Natural killer cell (primary cell): ENCODE measurements around the gene CHST11. TPM values are rescaled to one million over a fixed set of nuclear protein-coding genes. Genes with fewer than 3 reads are reported as not detected.

Experiments used
- ATAC-seq, 3 donors: fragments of 150-1000 bp in 2 of 3; fragments of 200-7000 bp in 1 of 3; cut with Tn5 transposase; 1 replicate in 1 of 3; 2 replicates in 2 of 3; pipeline ENCODE4 v1.10.0; 2021; ENCODE audit warnings: mild to moderate bottlenecking in 2 of 3, moderate library complexity in 2 of 3
- DNase-seq, 2 donors: peaks; one replicate each; pipeline versions ENCODE4 v3.0.0 to v3.0.0-alpha.2; 2013 to 2021; ENCODE audit warnings: mixed read lengths in 1 of 2
- H3K27ac ChIP-seq: one replicate; pipeline ENCODE4 v1.5.1; 2013; ENCODE audit warnings: mild to moderate bottlenecking, low read length
- H3K27me3 ChIP-seq: one replicate; pipeline ENCODE4 v1.6.1; 2013; ENCODE audit warnings: low read length; ENCODE audit not compliant: control insufficient read depth, insufficient read depth
- H3K36me3 ChIP-seq: one replicate; pipeline ENCODE4 v1.6.1; 2013; ENCODE audit warnings: low read length; ENCODE audit not compliant: control insufficient read depth, insufficient read depth
- H3K4me1 ChIP-seq: one replicate; pipeline ENCODE4 v1.6.1; 2013; ENCODE audit warnings: low read length; ENCODE audit not compliant: control insufficient read depth, insufficient read depth
- H3K4me3 ChIP-seq: one replicate; pipeline ENCODE4 v1.5.1; 2013; ENCODE audit warnings: low read length
- H3K9me3 ChIP-seq: one replicate; pipeline ENCODE4 v1.6.1; 2013; ENCODE audit warnings: low read length; ENCODE audit not compliant: control insufficient read depth, insufficient read depth
- H3K27ac Mint-ChIP-seq, 2 donors: one replicate each; pipeline ENCODE4 v1.8.0; 2022; ENCODE audit warnings: mild to moderate bottlenecking in 2 of 2, mixed read lengths in 2 of 2, moderate library complexity in 1 of 2
- H3K27me3 Mint-ChIP-seq, 2 donors: one replicate each; pipeline ENCODE4 v1.8.0; 2022; ENCODE audit warnings: low read depth in 2 of 2, mixed read lengths in 2 of 2
- H3K36me3 Mint-ChIP-seq: one replicate; pipeline ENCODE4 v1.8.0; 2022; ENCODE audit warnings: mixed read lengths
- H3K4me1 Mint-ChIP-seq, 2 donors: one replicate each; pipeline ENCODE4 v1.8.0; 2022; ENCODE audit warnings: mixed read lengths in 2 of 2
- H3K4me3 Mint-ChIP-seq: one replicate; pipeline ENCODE4 v1.8.0; 2022; ENCODE audit warnings: mild to moderate bottlenecking, moderate library complexity, mixed read lengths
- H3K9me3 Mint-ChIP-seq, 2 donors: one replicate each; pipeline ENCODE4 v1.8.0; 2022; ENCODE audit warnings: mixed read lengths in 2 of 2
- WGBS: methylation state at CpG from one replicate; pipeline ENCODE4 v1.1.7; 2013; ENCODE audit warnings: missing lambda C conversion rate; ENCODE audit not compliant: insufficient coverage; 5-methylcytosine and 5-hydroxymethylcytosine counted together
- intact Hi-C: fragments of 100-400 bp; cut with micrococcal nuclease; formaldehyde crosslinking; loops from one replicate; pipeline ENCODE4 v1.14.2; 2022
- total RNA-seq, 4 donors: library from RNA; stranded (reverse); fragments of 120-200 nt in 1 of 4; gene quantifications; one replicate each; pipeline versions ENCODE4 v1.2.3 to v1.2.4, GENCODE V29; 2013 to 2022
- TF ChIP-seq, protein P1 (sequence below): fragments of 200-600 bp; IDR thresholded peaks from one replicate; pipeline ENCODE4 v1.8.0; 2022; ENCODE audit warnings: antibody characterized with exemption

Gene CHST11
- total RNA-seq, 3 donors from 2014 or later (not counting 1 experiment from before 2014, with no cell fraction given): 85.3 to 118 (median 96.1) TPM

DNA sequence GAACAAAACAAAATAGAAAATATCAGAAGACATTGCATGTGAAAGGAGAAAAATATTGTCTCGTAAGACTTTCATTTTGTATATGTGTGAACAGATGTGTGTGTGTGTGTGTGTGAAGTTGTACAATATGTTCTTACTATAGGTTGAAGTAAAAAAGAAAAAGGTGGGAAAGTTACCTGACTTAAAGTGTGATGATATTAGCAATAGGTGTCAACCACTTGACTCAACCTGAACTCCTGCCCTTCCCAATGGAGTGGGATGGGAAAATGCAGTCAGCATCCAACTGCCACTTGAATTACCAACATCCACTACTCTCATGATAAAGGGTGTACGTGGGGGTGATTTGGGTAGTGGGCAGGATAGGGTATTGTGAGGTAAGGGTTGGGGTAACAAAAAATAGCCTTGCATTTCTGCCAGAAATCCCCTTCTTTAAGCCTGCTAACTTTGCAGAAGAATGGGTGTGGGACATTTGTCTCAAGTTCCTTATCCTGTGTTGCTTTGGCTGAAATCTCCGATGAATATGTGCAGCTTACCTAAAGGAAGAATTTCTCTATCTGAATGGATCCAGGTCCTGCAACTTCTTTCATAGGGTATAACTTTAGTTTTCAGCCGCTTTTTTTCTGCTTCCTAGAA, 181.6 kb downstream of the CHST11 start:
- Mint-ChIP-seq H3K9me3 (no peaks in the 10 kb centered on the region), H3K4me3 (no peak overlapping the region), H3K4me1 (peaks cover 64 to 75% of the 10 kb centered on the region in 2 donors), H3K36me3 (no peaks in the 10 kb centered on the region), H3K27me3 (no peaks in the 10 kb centered on the region), H3K27ac (peak overlapping the region; percentile 19 to 42)
- Histone ChIP-seq H3K4me1 (peaks cover 17% of the 10 kb centered on the region), H3K36me3 (no peaks in the 10 kb centered on the region), H3K4me3 (no peak overlapping the region), H3K9me3 (no peaks in the 10 kb centered on the region), H3K27ac (no peak overlapping the region), H3K27me3 (no peaks in the 10 kb centered on the region)
- intact Hi-C loops: no loop called here
- TF ChIP-seq, protein P1, sequence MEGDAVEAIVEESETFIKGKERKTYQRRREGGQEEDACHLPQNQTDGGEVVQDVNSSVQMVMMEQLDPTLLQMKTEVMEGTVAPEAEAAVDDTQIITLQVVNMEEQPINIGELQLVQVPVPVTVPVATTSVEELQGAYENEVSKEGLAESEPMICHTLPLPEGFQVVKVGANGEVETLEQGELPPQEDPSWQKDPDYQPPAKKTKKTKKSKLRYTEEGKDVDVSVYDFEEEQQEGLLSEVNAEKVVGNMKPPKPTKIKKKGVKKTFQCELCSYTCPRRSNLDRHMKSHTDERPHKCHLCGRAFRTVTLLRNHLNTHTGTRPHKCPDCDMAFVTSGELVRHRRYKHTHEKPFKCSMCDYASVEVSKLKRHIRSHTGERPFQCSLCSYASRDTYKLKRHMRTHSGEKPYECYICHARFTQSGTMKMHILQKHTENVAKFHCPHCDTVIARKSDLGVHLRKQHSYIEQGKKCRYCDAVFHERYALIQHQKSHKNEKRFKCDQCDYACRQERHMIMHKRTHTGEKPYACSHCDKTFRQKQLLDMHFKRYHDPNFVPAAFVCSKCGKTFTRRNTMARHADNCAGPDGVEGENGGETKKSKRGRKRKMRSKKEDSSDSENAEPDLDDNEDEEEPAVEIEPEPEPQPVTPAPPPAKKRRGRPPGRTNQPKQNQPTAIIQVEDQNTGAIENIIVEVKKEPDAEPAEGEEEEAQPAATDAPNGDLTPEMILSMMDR: no peak
- DNase-seq: no peak
- no peak for ATAC-seq
- WGBS: 85% methylated on average over 4 of the region's 4 CpGs

DNA sequence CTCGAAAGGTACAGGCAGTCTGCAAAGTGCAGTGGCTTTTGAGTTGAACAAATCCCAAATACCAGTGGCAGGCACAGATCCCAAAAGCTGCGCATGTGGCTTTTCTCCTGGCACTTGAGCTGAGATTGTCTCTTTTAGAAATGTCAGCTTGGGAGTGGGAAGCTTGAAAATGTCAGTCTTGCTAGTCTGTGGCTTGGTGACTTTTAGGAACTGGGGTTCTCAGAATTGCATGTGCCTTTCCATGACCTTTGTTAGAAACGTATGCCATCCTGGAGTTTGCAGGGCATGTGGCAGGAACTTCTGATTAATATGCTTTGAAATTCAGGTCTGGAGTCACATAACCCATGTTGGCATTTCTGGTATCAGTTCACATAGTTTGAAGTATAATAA, 182.1 kb downstream of the CHST11 start:
- WGBS: 82% methylated on average over 3 of the region's 3 CpGs
- H3K9me3 ChIP-seq: no peaks in the 10 kb centered on the region
- H3K36me3 ChIP-seq: no peaks in the 10 kb centered on the region
- H3K4me3 ChIP-seq: no peak overlapping the region
- H3K27ac ChIP-seq: no peak overlapping the region
- peaks cover 66 to 76% of the 10 kb centered on the region in 2 donors for H3K4me1 Mint-ChIP-seq
- H3K27me3 ChIP-seq: no peaks in the 10 kb centered on the region
- no peaks in the 10 kb centered on the region for H3K36me3 Mint-ChIP-seq
- peak overlapping the region in 1 of 2 donors; percentile 47 for H3K27ac Mint-ChIP-seq
- DNase-seq (no peak), ATAC-seq (no peak)
- no peak overlapping the region for H3K4me3 Mint-ChIP-seq
- intact Hi-C loops: no loop called here
- no peaks in the 10 kb centered on the region for H3K9me3 Mint-ChIP-seq
- no peaks in the 10 kb centered on the region for H3K27me3 Mint-ChIP-seq
- TF ChIP-seq, protein P1: no peak
- H3K4me1 ChIP-seq: peaks cover 21% of the 10 kb centered on the region

DNA sequence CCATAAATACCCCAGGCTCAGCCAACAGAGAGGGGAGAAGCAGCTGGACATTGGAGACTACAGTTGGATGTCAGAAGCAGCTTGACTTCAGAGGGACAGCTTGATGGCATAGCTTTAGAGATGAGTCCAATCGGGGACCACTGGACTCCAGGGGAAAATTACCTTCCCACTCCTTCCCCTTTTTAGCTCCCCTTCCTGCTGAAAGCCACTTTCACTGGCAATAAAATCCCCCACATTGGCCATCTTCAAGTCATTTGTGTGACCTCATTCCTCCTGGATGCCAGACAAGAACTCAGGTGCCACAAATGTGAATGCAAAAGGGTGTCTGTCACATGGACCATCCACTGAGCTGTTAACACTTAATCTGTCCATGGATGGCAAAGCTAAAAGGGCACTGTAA, 184.2 kb downstream of the CHST11 start:
- 95% methylated on average over 1 of the region's 1 CpG for WGBS
- intact Hi-C loops: no loop called here
- H3K27ac Mint-ChIP-seq: peak overlapping the region; percentile 8 to 23

More for the DNA sequence above, 184.2 kb downstream of the CHST11 start:
- ATAC-seq (no peak), DNase-seq (no peak)
- Histone ChIP-seq H3K36me3 (no peaks in the 10 kb centered on the region), H3K4me3 (no peak overlapping the region), H3K4me1 (peaks cover 34% of the 10 kb centered on the region), H3K27me3 (no peaks in the 10 kb centered on the region), H3K27ac (no peak overlapping the region), H3K9me3 (no peaks in the 10 kb centered on the region)
- H3K9me3 Mint-ChIP-seq: no peaks in the 10 kb centered on the region
- no peaks in the 10 kb centered on the region for H3K27me3 Mint-ChIP-seq
- no peak overlapping the region for H3K4me3 Mint-ChIP-seq
- H3K4me1 Mint-ChIP-seq: peaks cover 69 to 72% of the 10 kb centered on the region in 2 donors
- TF ChIP-seq, protein P1: no peak
- H3K36me3 Mint-ChIP-seq: no peaks in the 10 kb centered on the region
